Prostate gland (tissue), 2 donors: Measurements from ENCODE around the gene ZFHX3.

ENCODE experiments used
- CTCF ChIP-seq, 4 experiments: fragments of 200-600 bp in 2 of 4; fragments of 450-650 bp in 2 of 4; sonication (generic) in 2 of 4; IDR thresholded peaks; 1 replicate in 3 of 4; 2 replicates in 1 of 4; pipeline ENCODE4 v1.5.1; 2016 to 2019; ENCODE audit warnings: antibody characterized with exemption in 4 of 4, mild to moderate bottlenecking in 2 of 4, moderate library complexity in 2 of 4
- POLR2AphosphoS5 ChIP-seq: sonication (generic); formaldehyde crosslinking; IDR thresholded peaks from one replicate; pipeline ENCODE4 v1.6.1; 2017; ENCODE audit warnings: antibody characterized with exemption

GRCh38 chr16:73049511-73049910, 1.6 kb upstream of the ZFHX3 start:
- no peak for TF ChIP-seq CTCF (IDR thresholded peaks at IDR 0.05)
- TF ChIP-seq POLR2AphosphoS5: no peak
